Ureter (tissue), 1 donor: ENCODE data around the gene TAF1B. TPM values are rescaled to one million over a fixed set of nuclear protein-coding genes. Genes with fewer than 3 reads are reported as not detected.
"Not testable (repeated sequence)": the region's sequence is repeated elsewhere in the genome, so short reads cannot be mapped to it uniquely, and the experiment has no call there.

Experiments used
- DNase-seq: peaks from one replicate; pipeline ENCODE4 v3.0.0-alpha.2; 2020; ENCODE audit warnings: low spot score
- total RNA-seq: library from RNA; stranded (reverse); gene quantifications from one replicate; pipeline ENCODE4 v1.2.4, GENCODE V29; 2023
- donor health status: DM: yes; HTN: yes; CAD: no.

The TAF1B gene
- total RNA-seq, 1 donor from 2014 or later, result 41.1 TPM

- no peak for DNase-seq
These were observed 12.4 kb upstream of the TAF1B start for GRCh38 chr2:9830685-9831410.

- no peak for DNase-seq
These were observed 11.6 kb upstream of the TAF1B start for GRCh38 chr2:9831670-9832069.

GRCh38 chr2:9832586-9832985, 10.7 kb upstream of the TAF1B start:
- DNase-seq, result no peak

GRCh38 chr2:9835068-9835467, 8.2 kb upstream of the TAF1B start:
- DNase-seq, result not testable (repeated sequence)

GRCh38 chr2:9836074-9836473, 7.2 kb upstream of the TAF1B start:
- no peak for DNase-seq

GRCh38 chr2:9836517-9836916, 6.8 kb upstream of the TAF1B start:
- no peak for DNase-seq

- DNase-seq, result no peak
These were observed 5.8 kb upstream of the TAF1B start for GRCh38 chr2:9837451-9837850.

- DNase-seq, result no peak
These were observed 4.9 kb upstream of the TAF1B start for GRCh38 chr2:9838391-9838790.

- no peak for DNase-seq
These were observed 616 bp upstream of the TAF1B start for GRCh38 chr2:9842487-9843228.

GRCh38 chr2:9844036-9844483, 786 bp downstream of the TAF1B start:
- no peak for DNase-seq

- DNase-seq, result no peak
These were observed 1.3 kb downstream of the TAF1B start for GRCh38 chr2:9844576-9844975.

- no peak for DNase-seq
These were observed 3.3 kb downstream of the TAF1B start for GRCh38 chr2:9846554-9846953.

- no peak for DNase-seq
These were observed 3.9 kb downstream of the TAF1B start for GRCh38 chr2:9847140-9847539.

GRCh38 chr2:9852881-9853280, 9.6 kb downstream of the TAF1B start:
- no peak for DNase-seq

GRCh38 chr2:9857814-9858729, 14.8 kb downstream of the TAF1B start:
- no peak for DNase-seq

- no peak for DNase-seq
These were observed 15.4 kb downstream of the TAF1B start for GRCh38 chr2:9858730-9859068.

- DNase-seq, result not testable (repeated sequence)
These were observed 17.8 kb downstream of the TAF1B start for GRCh38 chr2:9860922-9861580.

- DNase-seq, result no peak
These were observed 24.6 kb downstream of the TAF1B start for GRCh38 chr2:9867881-9868280.

- DNase-seq, result no peak
These were observed 30.1 kb downstream of the TAF1B start for GRCh38 chr2:9873337-9873736.

- DNase-seq, result no peak
These were observed 33.8 kb downstream of the TAF1B start for GRCh38 chr2:9877026-9877425.

GRCh38 chr2:9877726-9878125, 34.5 kb downstream of the TAF1B start:
- DNase-seq, result no peak
